Neural progenitor cell (in vitro differentiated cells): ENCODE measurements around the gene GNAQ.

Experiments used
- EZH2 ChIP-seq: fragments of 200-600 bp; sonication (generic); IDR thresholded peaks from 2 replicates; pipeline ENCODE4 v1.6.1; 2017; ENCODE audit warnings: antibody characterized with exemption, mild to moderate bottlenecking, moderate library complexity
- TF ChIP-seq, protein P1 (sequence below): fragments of 200-600 bp; sonication (generic); IDR thresholded peaks from 2 replicates; pipeline ENCODE4 v1.5.1; 2017; ENCODE audit warnings: antibody characterized with exemption, mild to moderate bottlenecking

DNA sequence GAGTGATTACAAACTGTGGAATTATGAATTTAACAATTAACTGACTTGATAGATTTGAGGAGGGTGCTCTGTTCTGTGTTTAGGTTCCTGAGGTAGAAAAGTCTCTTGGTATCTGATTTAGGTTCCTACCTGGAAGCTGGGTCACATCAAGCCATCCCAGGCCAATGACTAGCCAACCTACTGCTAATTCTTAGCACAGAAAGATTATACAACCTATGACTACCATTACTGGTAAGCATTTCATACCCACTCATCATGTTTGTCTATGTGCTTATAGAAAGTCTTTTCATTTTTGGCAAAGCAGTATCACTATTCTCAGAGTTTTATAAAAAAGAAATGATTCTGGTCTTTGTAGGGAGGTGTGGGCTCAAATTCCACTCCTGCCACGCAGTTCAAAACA, 49.7 kb downstream of the GNAQ start:
- TF ChIP-seq, protein P1, sequence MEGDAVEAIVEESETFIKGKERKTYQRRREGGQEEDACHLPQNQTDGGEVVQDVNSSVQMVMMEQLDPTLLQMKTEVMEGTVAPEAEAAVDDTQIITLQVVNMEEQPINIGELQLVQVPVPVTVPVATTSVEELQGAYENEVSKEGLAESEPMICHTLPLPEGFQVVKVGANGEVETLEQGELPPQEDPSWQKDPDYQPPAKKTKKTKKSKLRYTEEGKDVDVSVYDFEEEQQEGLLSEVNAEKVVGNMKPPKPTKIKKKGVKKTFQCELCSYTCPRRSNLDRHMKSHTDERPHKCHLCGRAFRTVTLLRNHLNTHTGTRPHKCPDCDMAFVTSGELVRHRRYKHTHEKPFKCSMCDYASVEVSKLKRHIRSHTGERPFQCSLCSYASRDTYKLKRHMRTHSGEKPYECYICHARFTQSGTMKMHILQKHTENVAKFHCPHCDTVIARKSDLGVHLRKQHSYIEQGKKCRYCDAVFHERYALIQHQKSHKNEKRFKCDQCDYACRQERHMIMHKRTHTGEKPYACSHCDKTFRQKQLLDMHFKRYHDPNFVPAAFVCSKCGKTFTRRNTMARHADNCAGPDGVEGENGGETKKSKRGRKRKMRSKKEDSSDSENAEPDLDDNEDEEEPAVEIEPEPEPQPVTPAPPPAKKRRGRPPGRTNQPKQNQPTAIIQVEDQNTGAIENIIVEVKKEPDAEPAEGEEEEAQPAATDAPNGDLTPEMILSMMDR: no peak
- no peak for TF ChIP-seq EZH2
